Breast epithelium (tissue), 3 donors: Measurements from ENCODE around the gene PRKD2.

Experiments used
- CTCF ChIP-seq, 3 donors: fragments of 450-650 bp; IDR thresholded peaks; one replicate each; pipeline ENCODE4 v1.5.1; 2016 to 2017; ENCODE audit warnings: antibody characterized with exemption in 3 of 3, mild to moderate bottlenecking in 3 of 3, moderate library complexity in 3 of 3
- POLR2A ChIP-seq: fragments of 450-650 bp; IDR thresholded peaks from one replicate; pipeline ENCODE4 v1.6.1; 2016; ENCODE audit warnings: antibody characterized with exemption, mild to moderate bottlenecking, moderate library complexity
- POLR2AphosphoS5 ChIP-seq, 3 donors: sonication (generic); formaldehyde crosslinking; IDR thresholded peaks; one replicate each; pipeline ENCODE4 v1.6.1; 2017; ENCODE audit warnings: antibody characterized with exemption in 3 of 3

- TF ChIP-seq POLR2AphosphoS5 (IDR thresholded peaks at IDR 0.05) (no peak), CTCF (IDR thresholded peaks at IDR 0.05) (no peak), POLR2A (no peak)
These were observed 11.3 kb upstream of the PRKD2 start for GRCh38 chr19:46728208-46728607.
